ENCODE results near the gene LILRA6.

The LILRA6 gene

GRCh38 chr19:54211235-54211634 is 31.4 kb downstream of the LILRA6 start:
- H3K27me3 Mint-ChIP-seq (ENCODE audit: low read depth, poor library complexity): peaks cover 7% of the 10 kb centered on the region
- TF ChIP-seq CTCF (IDR thresholded peaks at IDR 0.05): no peak
- H3K9me3 Mint-ChIP-seq: peaks cover 9% of the 10 kb centered on the region
- H3K36me3 Mint-ChIP-seq (ENCODE audit: low read depth): peaks cover 60% of the 10 kb centered on the region
- DNase-seq: no peak
- no peak overlapping the region for H3K4me3 Mint-ChIP-seq
- peaks cover 60% of the 10 kb centered on the region for H3K4me1 Mint-ChIP-seq
- peak overlapping the region; percentile 76 for H3K27ac Mint-ChIP-seq

- H3K27me3 Mint-ChIP-seq (ENCODE audit: low read depth, poor library complexity): peaks cover 3% of the 10 kb centered on the region
- no peak for TF ChIP-seq CTCF (IDR thresholded peaks at IDR 0.05)
- H3K4me1 Mint-ChIP-seq: peaks cover 71% of the 10 kb centered on the region
- H3K36me3 Mint-ChIP-seq (ENCODE audit: low read depth): peaks cover 68% of the 10 kb centered on the region
- H3K27ac Mint-ChIP-seq: peak overlapping the region; percentile 96
- peaks cover 5% of the 10 kb centered on the region for H3K9me3 Mint-ChIP-seq
- no peak for DNase-seq
- H3K4me3 Mint-ChIP-seq: peak overlapping the region; percentile 44
These were observed 32.6 kb downstream of the LILRA6 start for GRCh38 chr19:54209811-54210494.

GRCh38 chr19:54209058-54209810 is 33.4 kb downstream of the LILRA6 start:
- TF ChIP-seq CTCF (IDR thresholded peaks at IDR 0.05): no peak
- Mint-ChIP-seq H3K4me1 (peaks cover 77% of the 10 kb centered on the region), H3K36me3 (ENCODE audit: low read depth) (peaks cover 72% of the 10 kb centered on the region), H3K4me3 (no peak overlapping the region), H3K27ac (peak overlapping the region; percentile 96), H3K27me3 (ENCODE audit: low read depth, poor library complexity) (peaks cover 7% of the 10 kb centered on the region), H3K9me3 (peaks cover 5% of the 10 kb centered on the region)
- DNase-seq: no peak

GRCh38 chr19:54208784-54209057 is 33.9 kb downstream of the LILRA6 start:
- no peak for DNase-seq
- peaks cover 5% of the 10 kb centered on the region for H3K9me3 Mint-ChIP-seq
- peaks cover 7% of the 10 kb centered on the region for H3K27me3 Mint-ChIP-seq (ENCODE audit: low read depth, poor library complexity)
- no peak for TF ChIP-seq CTCF (IDR thresholded peaks at IDR 0.05)
- peaks cover 78% of the 10 kb centered on the region for H3K4me1 Mint-ChIP-seq
- peaks cover 73% of the 10 kb centered on the region for H3K36me3 Mint-ChIP-seq (ENCODE audit: low read depth)
- peak overlapping the region; percentile 96 for H3K27ac Mint-ChIP-seq
- peak overlapping the region; percentile 22 for H3K4me3 Mint-ChIP-seq

DNA sequence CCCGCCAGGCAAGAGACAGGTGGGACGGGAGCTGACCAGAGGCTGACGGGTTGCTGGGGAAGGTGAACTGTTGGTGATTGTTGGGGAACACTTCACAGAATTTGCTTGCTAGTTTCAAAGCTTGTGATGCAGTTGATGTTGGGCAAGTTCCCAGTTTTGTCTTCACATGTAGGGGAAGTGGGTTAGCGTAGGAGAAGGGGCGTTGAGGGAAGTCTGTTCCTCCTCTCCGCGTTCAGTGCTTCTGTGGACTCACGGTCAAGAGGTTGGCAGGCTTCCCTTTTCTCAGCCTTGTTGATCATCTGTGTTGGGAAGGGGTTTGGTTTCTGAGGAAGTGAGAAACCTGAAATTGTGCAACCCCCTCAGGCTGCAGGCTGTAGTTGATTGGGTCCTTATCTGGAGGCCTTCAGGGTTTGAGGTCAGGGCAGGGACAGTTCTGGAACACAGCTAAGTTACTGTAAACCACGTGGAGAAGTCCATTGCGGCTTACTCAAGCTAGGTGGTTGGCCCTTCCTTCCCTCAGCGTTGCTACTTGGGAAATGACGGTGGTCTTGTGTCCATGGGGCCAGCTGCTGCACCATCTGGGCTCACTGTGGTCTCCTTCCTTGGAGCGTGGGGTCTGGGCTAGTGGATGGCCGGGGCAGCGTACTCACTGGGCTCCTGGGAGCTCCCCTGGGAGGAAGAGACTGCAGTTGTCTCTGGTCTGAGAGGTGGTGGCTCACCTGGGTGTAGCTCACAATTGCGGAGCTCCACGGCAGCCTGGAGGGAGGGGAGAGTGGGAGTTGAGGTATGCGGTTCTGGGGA is 34.4 kb downstream of the LILRA6 start:
- Mint-ChIP-seq H3K27me3 (ENCODE audit: low read depth, poor library complexity) (peaks cover 7% of the 10 kb centered on the region), H3K27ac (peak overlapping the region; percentile 96), H3K9me3 (peaks cover 3% of the 10 kb centered on the region), H3K36me3 (ENCODE audit: low read depth) (peaks cover 75% of the 10 kb centered on the region), H3K4me1 (peaks cover 84% of the 10 kb centered on the region), H3K4me3 (peak overlapping the region; percentile 22)
- no peak for DNase-seq
- TF ChIP-seq CTCF (IDR thresholded peaks at IDR 0.05): no peak

Data from nephron progenitor cell (in vitro differentiated cells).